ENCODE data around the gene PLXND1. TPM values are rescaled to one million over a fixed set of nuclear protein-coding genes. Genes with fewer than 3 reads are reported as not detected.

Gene PLXND1
- total RNA-seq, 2 donors from 2014 or later = 4.1 to 4.2 TPM

DNA sequence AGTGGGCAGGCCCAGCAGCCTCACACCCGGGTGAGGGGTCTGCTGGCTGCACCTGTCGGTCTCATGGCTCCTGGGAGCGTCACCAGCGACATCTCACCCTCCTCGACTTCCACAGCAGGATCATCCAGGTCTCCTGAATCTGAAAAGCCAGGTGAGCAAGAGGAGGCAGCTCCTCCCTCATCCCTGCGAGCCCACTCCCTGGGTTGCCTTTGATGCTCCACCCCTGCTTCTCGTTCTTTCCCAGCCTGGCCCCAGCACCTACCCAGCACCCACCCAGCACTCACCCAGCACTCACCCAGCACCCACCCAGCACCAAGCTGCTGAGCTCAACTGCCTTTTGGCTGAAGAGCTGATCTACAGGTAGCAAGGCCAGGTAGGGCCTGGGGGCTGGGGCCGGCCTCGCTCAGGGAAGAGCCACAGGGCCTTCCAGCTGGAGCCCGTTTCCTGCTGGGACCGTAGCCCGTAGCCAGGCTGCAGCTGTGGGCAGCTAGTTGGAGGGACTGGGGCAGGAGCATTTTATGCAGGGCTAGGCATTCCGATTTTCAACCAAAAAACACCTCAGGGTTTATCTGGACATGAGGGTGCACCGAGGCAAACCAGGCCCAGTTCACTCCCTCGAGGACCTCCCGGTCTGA lies 63.2 kb downstream of the PLXND1 start, which contains the start of gene H1-8:
TSS of gene H1-8 (plus strand) at position 20 of the 635 bp plus-strand sequence. CDS start at position 64, 44 bp downstream.
- Mint-ChIP-seq H3K4me1 (ENCODE audit: low read depth) (no peaks in the 10 kb centered on the region), H3K27ac (no peak within 1 kb of the TSS), H3K4me3 (no peak within 1 kb of the TSS), H3K27me3 (ENCODE audit: low read depth) (no peaks in the 10 kb centered on the region), H3K36me3 (ENCODE audit: insufficient read depth in 2 of 2) (no peaks in the 10 kb centered on the region), H3K9me3 (peaks cover 0 to 2% of the 10 kb centered on the region in 2 donors)
- DNase-seq = no peak
- no peak for ATAC-seq (replicated peaks in 1 of 2)

DNA sequence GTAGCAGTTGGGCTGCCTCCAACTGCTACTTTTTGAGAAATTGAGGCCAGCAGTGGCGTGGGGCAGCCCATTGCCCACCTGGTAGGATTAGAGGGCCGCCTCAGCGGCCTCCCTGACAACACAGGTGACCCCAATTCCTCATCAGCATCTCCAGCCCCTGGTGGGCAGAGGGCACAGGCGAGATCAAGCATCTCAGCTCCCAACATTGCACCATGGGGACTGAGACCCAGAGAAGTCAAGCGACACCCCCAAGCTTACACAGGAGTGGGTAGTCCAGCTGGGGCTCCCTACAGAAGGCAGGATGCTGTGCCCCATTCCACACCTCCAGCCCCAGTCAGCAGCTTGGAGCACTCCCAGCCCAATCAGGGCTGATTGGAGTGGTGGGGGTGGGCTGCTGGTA lies 63.7 kb downstream of the PLXND1 start:
- peaks cover 0 to 2% of the 10 kb centered on the region in 2 donors for H3K9me3 Mint-ChIP-seq
- no peaks in the 10 kb centered on the region for H3K27me3 Mint-ChIP-seq (ENCODE audit: low read depth)
- H3K4me1 Mint-ChIP-seq (ENCODE audit: low read depth) = no peaks in the 10 kb centered on the region
- ATAC-seq (replicated peaks in 1 of 2) (no peak), DNase-seq (no peak)
- H3K27ac Mint-ChIP-seq = no peak overlapping the region
- no peak overlapping the region for H3K4me3 Mint-ChIP-seq
- no peaks in the 10 kb centered on the region for H3K36me3 Mint-ChIP-seq (ENCODE audit: insufficient read depth in 2 of 2)

DNA sequence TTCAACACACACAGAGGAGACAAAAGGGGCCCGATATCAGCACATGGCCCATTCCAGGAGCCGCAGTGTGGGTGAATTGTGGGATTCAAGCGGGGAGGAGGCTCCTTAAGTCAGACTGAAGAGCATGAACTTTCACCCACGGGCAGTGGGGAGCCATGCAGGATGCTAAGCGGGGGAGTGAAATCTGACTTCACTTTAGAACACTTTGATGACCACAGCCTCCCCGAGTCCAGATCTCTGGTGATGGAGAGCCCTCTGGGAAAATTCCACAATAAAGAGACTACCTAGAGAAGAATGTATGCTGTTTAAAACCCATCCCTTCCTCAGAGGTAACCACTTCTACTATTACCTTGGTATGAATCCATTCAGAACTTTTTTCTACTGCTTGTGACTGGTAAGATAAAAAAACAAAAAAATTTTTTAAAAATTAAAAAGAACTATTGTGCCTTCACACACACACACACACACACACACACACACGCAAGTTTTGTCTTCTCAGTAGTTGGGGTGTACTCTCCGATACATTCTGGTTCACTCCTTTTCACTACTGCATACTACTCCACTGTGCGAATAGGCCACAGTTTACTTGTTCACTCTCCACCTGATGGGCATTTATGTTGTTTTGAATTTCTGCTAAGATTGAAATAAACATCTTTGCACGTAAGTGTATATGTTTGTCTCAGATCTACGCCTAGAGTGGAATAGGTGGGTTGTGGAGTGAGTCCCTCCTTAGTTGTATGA lies 65.5 kb downstream of the PLXND1 start:
- Mint-ChIP-seq H3K27me3 (ENCODE audit: low read depth) (no peaks in the 10 kb centered on the region), H3K36me3 (ENCODE audit: insufficient read depth in 2 of 2) (no peaks in the 10 kb centered on the region), H3K27ac (no peak overlapping the region), H3K4me3 (no peak overlapping the region), H3K9me3 (peaks cover 0 to 2% of the 10 kb centered on the region in 2 donors), H3K4me1 (ENCODE audit: low read depth) (no peaks in the 10 kb centered on the region)
- no peak for ATAC-seq (replicated peaks in 1 of 2)
- no peak for DNase-seq

DNA sequence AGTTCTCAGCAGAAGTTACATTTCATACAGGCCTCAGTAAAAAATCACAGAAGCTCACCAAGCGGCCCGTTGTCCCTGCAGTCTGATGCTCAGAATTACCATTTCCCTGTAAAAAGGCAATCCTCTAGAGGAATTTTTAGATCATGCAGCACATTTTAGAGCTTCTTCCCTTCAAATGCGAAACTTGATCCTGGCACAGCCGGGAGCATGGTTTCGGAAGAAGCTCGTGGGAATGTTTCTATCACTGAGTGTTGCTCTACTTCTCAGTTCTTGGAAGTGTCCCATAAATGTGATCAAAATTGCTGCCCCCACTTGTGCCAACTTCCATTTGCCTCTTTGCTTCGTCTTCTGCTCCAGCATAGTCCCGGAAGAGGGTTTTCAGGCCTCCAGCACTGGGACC lies 67.3 kb downstream of the PLXND1 start:
- H3K4me3 Mint-ChIP-seq = no peak overlapping the region
- H3K27me3 Mint-ChIP-seq (ENCODE audit: low read depth) = no peaks in the 10 kb centered on the region
- ATAC-seq (replicated peaks in 1 of 2) = no peak
- peaks cover 0 to 2% of the 10 kb centered on the region in 2 donors for H3K9me3 Mint-ChIP-seq
- H3K27ac Mint-ChIP-seq = no peak overlapping the region
- peaks cover 3% of the 10 kb centered on the region for H3K4me1 Mint-ChIP-seq (ENCODE audit: low read depth)
- DNase-seq = no peak
- H3K36me3 Mint-ChIP-seq (ENCODE audit: insufficient read depth in 2 of 2) = no peaks in the 10 kb centered on the region

DNA sequence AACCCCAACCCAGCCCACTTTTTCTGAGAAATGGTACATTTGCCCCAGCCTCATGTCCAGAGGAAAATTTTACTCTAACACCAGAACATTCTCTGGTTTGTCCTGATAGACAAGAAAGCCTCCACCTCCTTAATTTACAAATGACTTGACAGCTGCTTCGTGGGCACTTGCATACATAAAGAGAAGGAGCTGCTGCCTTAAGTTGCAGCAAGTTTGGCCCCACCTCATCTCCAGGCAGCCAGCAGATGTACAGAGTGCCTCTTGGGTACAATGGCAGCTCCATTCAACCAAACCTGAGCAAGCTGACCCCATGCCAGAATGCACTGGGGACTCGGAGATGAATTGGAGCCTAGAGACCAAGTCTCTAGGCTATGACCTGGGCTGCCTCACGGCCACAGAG lies 69.7 kb downstream of the PLXND1 start:
- no peak overlapping the region for H3K4me3 Mint-ChIP-seq
- H3K36me3 Mint-ChIP-seq (ENCODE audit: insufficient read depth in 2 of 2) = no peaks in the 10 kb centered on the region
- DNase-seq (no peak), ATAC-seq (replicated peaks in 1 of 2) (no peak)
- no peak overlapping the region for H3K27ac Mint-ChIP-seq
- peaks cover 3% of the 10 kb centered on the region for H3K4me1 Mint-ChIP-seq (ENCODE audit: low read depth)
- H3K9me3 Mint-ChIP-seq = peaks cover 0 to 2% of the 10 kb centered on the region in 2 donors
- no peaks in the 10 kb centered on the region for H3K27me3 Mint-ChIP-seq (ENCODE audit: low read depth)

DNA sequence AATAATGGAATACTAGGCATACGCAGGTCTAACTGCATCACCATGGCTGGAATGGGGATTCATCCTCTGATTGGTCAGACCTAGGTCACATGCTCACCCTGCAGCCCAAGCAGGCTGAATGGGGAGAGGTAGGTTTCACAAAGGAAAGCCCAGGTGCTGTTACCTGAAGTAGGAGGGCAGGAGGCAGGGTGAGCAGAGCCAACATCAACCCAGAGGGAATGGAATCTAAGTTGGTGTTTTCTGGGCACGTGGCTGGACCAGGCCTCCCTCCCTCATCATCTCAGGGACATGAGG lies 70.2 kb downstream of the PLXND1 start:
- Mint-ChIP-seq H3K4me1 (ENCODE audit: low read depth) (peaks cover 3% of the 10 kb centered on the region), H3K4me3 (no peak overlapping the region), H3K27me3 (ENCODE audit: low read depth) (no peaks in the 10 kb centered on the region), H3K9me3 (peaks cover 0 to 2% of the 10 kb centered on the region in 2 donors), H3K27ac (no peak overlapping the region), H3K36me3 (ENCODE audit: insufficient read depth in 2 of 2) (no peaks in the 10 kb centered on the region)
- no peak for DNase-seq
- ATAC-seq (replicated peaks in 1 of 2) = no peak

DNA sequence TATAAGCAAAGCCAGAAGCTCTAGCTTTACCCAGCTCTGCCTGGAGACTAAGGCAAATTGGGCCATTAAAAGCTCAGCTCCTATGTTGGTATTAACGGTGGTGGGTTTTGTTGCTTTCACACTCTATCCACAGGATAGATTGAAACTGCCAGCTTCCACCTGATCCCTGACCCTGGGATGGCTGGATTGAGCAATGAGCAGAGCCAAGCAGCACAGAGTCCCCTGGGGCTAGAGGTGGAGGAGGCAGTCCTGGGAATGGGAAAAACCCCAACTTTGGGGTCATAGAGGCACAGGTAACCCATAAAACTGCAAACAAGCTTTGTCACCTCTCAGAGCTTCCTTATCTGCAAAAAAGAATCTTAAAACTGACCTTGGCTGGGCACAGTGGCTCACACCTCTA lies 71.4 kb downstream of the PLXND1 start:
- no peak overlapping the region for H3K27ac Mint-ChIP-seq
- no peaks in the 10 kb centered on the region for H3K36me3 Mint-ChIP-seq (ENCODE audit: insufficient read depth in 2 of 2)
- no peak overlapping the region for H3K4me3 Mint-ChIP-seq
- no peaks in the 10 kb centered on the region for H3K27me3 Mint-ChIP-seq (ENCODE audit: low read depth)
- DNase-seq (no peak), ATAC-seq (replicated peaks in 1 of 2) (no peak)
- peaks cover 3% of the 10 kb centered on the region for H3K4me1 Mint-ChIP-seq (ENCODE audit: low read depth)
- no peaks in the 10 kb centered on the region for H3K9me3 Mint-ChIP-seq

DNA sequence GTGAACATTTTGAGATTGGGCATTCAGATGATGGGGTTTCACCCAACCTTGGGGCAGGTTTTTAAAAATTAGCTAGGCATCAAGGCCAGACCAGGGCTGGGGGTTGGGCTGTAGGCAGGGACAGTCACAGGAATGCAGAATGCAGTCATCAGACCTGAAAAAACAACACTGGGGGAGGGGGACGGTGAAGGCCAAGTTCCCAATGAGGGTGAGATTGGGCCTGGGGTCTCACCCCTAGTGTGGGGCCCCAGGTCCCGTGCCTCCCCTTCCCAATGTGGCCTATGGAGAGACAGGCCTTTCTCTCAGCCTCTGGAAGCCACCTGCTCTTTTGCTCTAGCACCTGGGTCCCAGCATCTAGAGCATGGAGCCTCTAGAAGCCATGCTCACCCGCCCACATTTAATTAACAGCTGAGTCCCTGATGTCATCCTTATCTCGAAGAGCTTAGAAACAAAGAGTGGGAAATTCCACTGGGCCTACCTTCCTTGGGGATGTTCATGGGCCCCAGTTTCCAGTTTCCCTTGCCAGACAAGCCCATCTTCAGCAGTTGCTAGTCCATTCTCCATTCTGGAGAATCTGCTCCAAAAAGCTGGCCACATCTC lies 71.9 kb downstream of the PLXND1 start:
- no peak overlapping the region for H3K27ac Mint-ChIP-seq
- peaks cover 3% of the 10 kb centered on the region for H3K4me1 Mint-ChIP-seq (ENCODE audit: low read depth)
- ATAC-seq (replicated peaks in 1 of 2) = no peak
- H3K36me3 Mint-ChIP-seq (ENCODE audit: insufficient read depth in 2 of 2) = no peaks in the 10 kb centered on the region
- DNase-seq = no peak
- H3K27me3 Mint-ChIP-seq (ENCODE audit: low read depth) = no peaks in the 10 kb centered on the region
- H3K4me3 Mint-ChIP-seq = no peak overlapping the region
- no peaks in the 10 kb centered on the region for H3K9me3 Mint-ChIP-seq

DNA sequence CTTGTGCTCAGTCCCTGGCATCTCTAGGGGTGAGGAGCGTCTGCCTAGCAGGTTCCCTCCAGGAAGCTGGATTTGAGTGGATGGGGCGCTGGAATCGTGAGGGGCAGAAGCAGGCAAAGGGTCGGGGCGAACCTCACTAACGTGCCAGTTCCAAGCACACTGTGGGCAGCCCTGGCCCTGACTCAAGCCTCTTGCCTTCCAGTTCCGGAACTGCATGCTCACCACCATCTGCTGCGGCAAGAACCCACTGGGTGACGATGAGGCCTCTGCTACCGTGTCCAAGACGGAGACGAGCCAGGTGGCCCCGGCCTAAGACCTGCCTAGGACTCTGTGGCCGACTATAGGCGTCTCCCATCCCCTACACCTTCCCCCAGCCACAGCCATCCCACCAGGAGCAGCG lies 73.1 kb downstream of the PLXND1 start:
- no peak for ATAC-seq (replicated peaks in 1 of 2)
- no peak overlapping the region for H3K4me3 Mint-ChIP-seq
- no peaks in the 10 kb centered on the region for H3K9me3 Mint-ChIP-seq
- H3K4me1 Mint-ChIP-seq (ENCODE audit: low read depth) = peaks cover 3% of the 10 kb centered on the region
- H3K27ac Mint-ChIP-seq = no peak overlapping the region
- H3K36me3 Mint-ChIP-seq (ENCODE audit: insufficient read depth in 2 of 2) = no peaks in the 10 kb centered on the region
- H3K27me3 Mint-ChIP-seq (ENCODE audit: low read depth) = no peaks in the 10 kb centered on the region
- no peak for DNase-seq

DNA sequence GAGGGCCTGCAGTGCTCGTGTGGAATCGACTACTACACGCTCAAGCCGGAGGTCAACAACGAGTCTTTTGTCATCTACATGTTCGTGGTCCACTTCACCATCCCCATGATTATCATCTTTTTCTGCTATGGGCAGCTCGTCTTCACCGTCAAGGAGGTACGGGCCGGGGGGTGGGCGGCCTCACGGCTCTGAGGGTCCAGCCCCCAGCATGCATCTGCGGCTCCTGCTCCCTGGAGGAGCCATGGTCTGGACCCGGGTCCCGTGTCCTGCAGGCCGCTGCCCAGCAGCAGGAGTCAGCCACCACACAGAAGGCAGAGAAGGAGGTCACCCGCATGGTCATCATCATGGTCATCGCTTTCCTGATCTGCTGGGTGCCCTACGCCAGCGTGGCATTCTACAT lies 74.2 kb downstream of the PLXND1 start:
- no peak overlapping the region for H3K27ac Mint-ChIP-seq

DNA sequence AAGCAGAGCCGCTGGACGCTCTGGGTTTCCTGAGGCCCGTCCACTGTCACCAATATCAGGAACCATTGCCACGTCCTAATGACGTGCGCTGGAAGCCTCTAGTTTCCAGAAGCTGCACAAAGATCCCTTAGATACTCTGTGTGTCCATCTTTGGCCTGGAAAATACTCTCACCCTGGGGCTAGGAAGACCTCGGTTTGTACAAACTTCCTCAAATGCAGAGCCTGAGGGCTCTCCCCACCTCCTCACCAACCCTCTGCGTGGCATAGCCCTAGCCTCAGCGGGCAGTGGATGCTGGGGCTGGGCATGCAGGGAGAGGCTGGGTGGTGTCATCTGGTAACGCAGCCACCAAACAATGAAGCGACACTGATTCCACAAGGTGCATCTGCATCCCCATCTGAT lies 74.8 kb downstream of the PLXND1 start:
- Mint-ChIP-seq H3K4me3 (no peak overlapping the region), H3K36me3 (ENCODE audit: insufficient read depth in 2 of 2) (no peaks in the 10 kb centered on the region), H3K4me1 (ENCODE audit: low read depth) (peaks cover 3% of the 10 kb centered on the region), H3K9me3 (no peaks in the 10 kb centered on the region), H3K27ac (no peak overlapping the region), H3K27me3 (ENCODE audit: low read depth) (no peaks in the 10 kb centered on the region)
- ATAC-seq (replicated peaks in 1 of 2) = no peak
- no peak for DNase-seq

More for the DNA sequence above, 74.2 kb downstream of the PLXND1 start:
- ATAC-seq (replicated peaks in 1 of 2) (no peak), DNase-seq (no peak)
- Mint-ChIP-seq H3K4me1 (ENCODE audit: low read depth) (peaks cover 3% of the 10 kb centered on the region), H3K4me3 (no peak overlapping the region), H3K27me3 (ENCODE audit: low read depth) (no peaks in the 10 kb centered on the region), H3K9me3 (no peaks in the 10 kb centered on the region), H3K36me3 (ENCODE audit: insufficient read depth in 2 of 2) (no peaks in the 10 kb centered on the region)

DNA sequence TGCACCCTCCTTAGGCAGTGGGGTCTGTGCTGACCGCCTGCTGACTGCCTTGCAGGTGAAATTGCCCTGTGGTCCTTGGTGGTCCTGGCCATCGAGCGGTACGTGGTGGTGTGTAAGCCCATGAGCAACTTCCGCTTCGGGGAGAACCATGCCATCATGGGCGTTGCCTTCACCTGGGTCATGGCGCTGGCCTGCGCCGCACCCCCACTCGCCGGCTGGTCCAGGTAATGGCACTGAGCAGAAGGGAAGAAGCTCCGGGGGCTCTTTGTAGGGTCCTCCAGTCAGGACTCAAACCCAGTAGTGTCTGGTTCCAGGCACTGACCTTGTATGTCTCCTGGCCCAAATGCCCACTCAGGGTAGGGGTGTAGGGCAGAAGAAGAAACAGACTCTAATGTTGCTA lies 75.7 kb downstream of the PLXND1 start:
- H3K4me1 Mint-ChIP-seq (ENCODE audit: low read depth) = peaks cover 8% of the 10 kb centered on the region
- DNase-seq (no peak), ATAC-seq (replicated peaks in 1 of 2) (no peak)
- no peaks in the 10 kb centered on the region for H3K36me3 Mint-ChIP-seq (ENCODE audit: insufficient read depth in 2 of 2)
- no peak overlapping the region for H3K27ac Mint-ChIP-seq
- H3K9me3 Mint-ChIP-seq = no peaks in the 10 kb centered on the region
- H3K4me3 Mint-ChIP-seq = no peak overlapping the region
- no peaks in the 10 kb centered on the region for H3K27me3 Mint-ChIP-seq (ENCODE audit: low read depth)

DNA sequence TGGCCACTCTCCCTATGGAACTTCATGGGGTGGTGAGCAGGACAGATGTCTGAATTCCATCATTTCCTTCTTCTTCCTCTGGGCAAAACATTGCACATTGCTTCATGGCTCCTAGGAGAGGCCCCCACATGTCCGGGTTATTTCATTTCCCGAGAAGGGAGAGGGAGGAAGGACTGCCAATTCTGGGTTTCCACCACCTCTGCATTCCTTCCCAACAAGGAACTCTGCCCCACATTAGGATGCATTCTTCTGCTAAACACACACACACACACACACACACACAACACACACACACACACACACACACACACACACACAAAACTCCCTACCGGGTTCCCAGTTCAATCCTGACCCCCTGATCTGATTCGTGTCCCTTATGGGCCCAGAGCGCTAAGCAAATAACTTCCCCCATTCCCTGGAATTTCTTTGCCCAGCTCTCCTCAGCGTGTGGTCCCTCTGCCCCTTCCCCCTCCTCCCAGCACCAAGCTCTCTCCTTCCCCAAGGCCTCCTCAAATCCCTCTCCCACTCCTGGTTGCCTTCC lies 76.2 kb downstream of the PLXND1 start:
- H3K4me3 Mint-ChIP-seq = no peak overlapping the region
- peaks cover 10% of the 10 kb centered on the region for H3K4me1 Mint-ChIP-seq (ENCODE audit: low read depth)
- no peaks in the 10 kb centered on the region for H3K27me3 Mint-ChIP-seq (ENCODE audit: low read depth)
- ATAC-seq (replicated peaks in 1 of 2) = no peak
- no peak for DNase-seq
- H3K36me3 Mint-ChIP-seq (ENCODE audit: insufficient read depth in 2 of 2) = no peaks in the 10 kb centered on the region
- no peak overlapping the region for H3K27ac Mint-ChIP-seq
- no peaks in the 10 kb centered on the region for H3K9me3 Mint-ChIP-seq

All from activated T-cell treated with anti-CD3 and anti-CD28 coated beads, Interleukin-2, amount 50 U/mL, for 72 hours (primary cell).